Astrocyte (in vitro differentiated cells and primary cell): ENCODE measurements around the gene CUL5. TPM values are rescaled to one million over a fixed set of nuclear protein-coding genes. Genes with fewer than 3 reads are reported as not detected.

Experiments used
- DNase-seq: peaks from one replicate; pipeline ENCODE4 v3.0.0-alpha.2; 2010; ENCODE audit warnings: low read depth
- FAIRE-seq: peaks from 2 replicates; lab custom pipeline; 2011; peaks lifted over from hg19 to GRCh38; lab: Jason Lieb, UNC
- H2AFZ ChIP-seq: 2 replicates; pipeline ENCODE4 v1.6.0; 2012; ENCODE audit warnings: low read depth, low read length, inconsistent platforms
- H3K27ac ChIP-seq: 2 replicates; pipeline ENCODE4 v1.5.1; 2011; ENCODE audit warnings: low read depth, low read length, inconsistent platforms
- H3K27me3 ChIP-seq: 2 replicates; pipeline ENCODE4 v1.6.0; 2011; ENCODE audit warnings: low read length, inconsistent platforms; ENCODE audit not compliant: insufficient read depth
- H3K36me3 ChIP-seq: 2 replicates; pipeline ENCODE4 v1.5.1; 2011; ENCODE audit warnings: low read length, inconsistent platforms; ENCODE audit not compliant: insufficient read depth
- H3K4me1 ChIP-seq: 2 replicates; pipeline ENCODE4 v1.5.1; 2011; ENCODE audit warnings: low read length, inconsistent platforms; ENCODE audit not compliant: insufficient read depth
- H3K4me2 ChIP-seq: 2 replicates; pipeline ENCODE4 v1.6.0; 2012; ENCODE audit warnings: low read length, inconsistent platforms
- H3K4me3 ChIP-seq: 2 replicates; pipeline ENCODE4 v1.5.1; 2011; ENCODE audit warnings: low read depth, mild to moderate bottlenecking, low read length, inconsistent platforms; ENCODE audit not compliant: insufficient read depth
- H3K79me2 ChIP-seq: 2 replicates; pipeline ENCODE4 v1.6.0; 2012; ENCODE audit warnings: mild to moderate bottlenecking, low read length, inconsistent platforms; ENCODE audit not compliant: insufficient read depth
- H3K9ac ChIP-seq: 2 replicates; pipeline ENCODE4 v1.6.0; 2012; ENCODE audit warnings: mild to moderate bottlenecking, low read length, inconsistent platforms
- H3K9me3 ChIP-seq: 2 replicates; pipeline ENCODE4 v1.5.1; 2012; ENCODE audit warnings: low read depth, mild to moderate bottlenecking, low read length, inconsistent platforms; ENCODE audit not compliant: insufficient read depth
- H4K20me1 ChIP-seq: 2 replicates; pipeline ENCODE4 v1.6.0; 2012; ENCODE audit warnings: low read length, inconsistent platforms; ENCODE audit not compliant: insufficient read depth
- H3K27ac Mint-ChIP-seq: one replicate; pipeline ENCODE4 v1.8.0; 2021; ENCODE audit warnings: mild to moderate bottlenecking, mixed read lengths; ENCODE audit not compliant: unreplicated experiment
- H3K27me3 Mint-ChIP-seq: one replicate; pipeline ENCODE4 v1.8.0; 2021; ENCODE audit warnings: low read depth, mixed read lengths; ENCODE audit not compliant: unreplicated experiment
- H3K36me3 Mint-ChIP-seq: one replicate; pipeline ENCODE4 v1.8.0; 2021; ENCODE audit warnings: low read depth, mixed read lengths; ENCODE audit not compliant: unreplicated experiment
- H3K4me1 Mint-ChIP-seq: one replicate; pipeline ENCODE4 v1.8.0; 2021; ENCODE audit warnings: low read depth, mixed read lengths; ENCODE audit not compliant: unreplicated experiment
- H3K4me3 Mint-ChIP-seq: one replicate; pipeline ENCODE4 v1.8.0; 2021; ENCODE audit warnings: mild to moderate bottlenecking, moderate library complexity, mixed read lengths; ENCODE audit not compliant: unreplicated experiment
- H3K9me3 Mint-ChIP-seq: one replicate; pipeline ENCODE4 v1.8.0; 2021; ENCODE audit warnings: mild to moderate bottlenecking, mixed read lengths; ENCODE audit not compliant: unreplicated experiment
- EZH2 ChIP-seq: IDR thresholded peaks from 2 replicates; pipeline ENCODE4 v1.6.1; 2012; ENCODE audit warnings: mild to moderate bottlenecking, low read length, inconsistent platforms; ENCODE audit not compliant: insufficient read depth
- total RNA-seq: library from RNA; stranded (reverse); gene quantifications from 2 replicates; pipeline ENCODE4 v1.2.1, GENCODE V29; 2021
- TF ChIP-seq, protein P1 (sequence below): IDR thresholded peaks from 2 replicates; pipeline ENCODE4 v1.5.1; 2011; ENCODE audit warnings: low read depth, mild to moderate bottlenecking, inconsistent platforms, low read length, moderate library complexity; ENCODE audit not compliant: insufficient read depth

CUL5 gene
- total RNA-seq, 1 donor from 2014 or later, result 40.9 TPM

DNA sequence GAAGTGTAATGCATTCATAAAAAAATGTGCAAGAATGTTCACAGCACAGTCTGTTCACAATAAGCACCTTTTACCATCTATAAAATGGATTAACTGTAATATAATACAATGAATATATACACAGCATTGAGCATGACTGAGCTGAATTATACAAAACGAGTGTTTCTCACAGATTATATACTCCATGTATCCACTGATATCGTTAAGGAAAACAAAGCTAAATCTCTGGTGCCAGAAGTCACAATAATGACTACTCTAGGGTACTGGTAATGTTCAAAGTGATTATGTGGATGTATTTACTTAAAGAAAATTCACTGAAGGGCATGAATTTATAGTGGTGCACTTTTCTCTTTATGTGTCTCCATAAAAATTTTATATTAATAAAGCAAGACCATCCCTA, 145.9 kb downstream of the CUL5 start:
- no peak for FAIRE-seq
- no peaks in the 10 kb centered on the region for H3K9me3 ChIP-seq

More for the DNA sequence above, 145.9 kb downstream of the CUL5 start:
- Mint-ChIP-seq H3K27ac (no peak overlapping the region), H3K4me3 (no peak overlapping the region), H3K9me3 (no peaks in the 10 kb centered on the region), H3K36me3 (peaks cover 4% of the 10 kb centered on the region), H3K27me3 (no peaks in the 10 kb centered on the region), H3K4me1 (no peaks in the 10 kb centered on the region)
- Histone ChIP-seq H3K27me3 (no peaks in the 10 kb centered on the region), H3K4me2 (no peak overlapping the region), H3K36me3 (peaks cover 20% of the 10 kb centered on the region), H3K4me1 (no peaks in the 10 kb centered on the region), H3K9ac (no peak overlapping the region), H2AFZ (no peak overlapping the region), H4K20me1 (no peaks in the 10 kb centered on the region), H3K79me2 (no peaks in the 10 kb centered on the region), H3K4me3 (no peak overlapping the region), H3K27ac (no peak overlapping the region)
- TF ChIP-seq EZH2, result no peak
- TF ChIP-seq, protein P1, sequence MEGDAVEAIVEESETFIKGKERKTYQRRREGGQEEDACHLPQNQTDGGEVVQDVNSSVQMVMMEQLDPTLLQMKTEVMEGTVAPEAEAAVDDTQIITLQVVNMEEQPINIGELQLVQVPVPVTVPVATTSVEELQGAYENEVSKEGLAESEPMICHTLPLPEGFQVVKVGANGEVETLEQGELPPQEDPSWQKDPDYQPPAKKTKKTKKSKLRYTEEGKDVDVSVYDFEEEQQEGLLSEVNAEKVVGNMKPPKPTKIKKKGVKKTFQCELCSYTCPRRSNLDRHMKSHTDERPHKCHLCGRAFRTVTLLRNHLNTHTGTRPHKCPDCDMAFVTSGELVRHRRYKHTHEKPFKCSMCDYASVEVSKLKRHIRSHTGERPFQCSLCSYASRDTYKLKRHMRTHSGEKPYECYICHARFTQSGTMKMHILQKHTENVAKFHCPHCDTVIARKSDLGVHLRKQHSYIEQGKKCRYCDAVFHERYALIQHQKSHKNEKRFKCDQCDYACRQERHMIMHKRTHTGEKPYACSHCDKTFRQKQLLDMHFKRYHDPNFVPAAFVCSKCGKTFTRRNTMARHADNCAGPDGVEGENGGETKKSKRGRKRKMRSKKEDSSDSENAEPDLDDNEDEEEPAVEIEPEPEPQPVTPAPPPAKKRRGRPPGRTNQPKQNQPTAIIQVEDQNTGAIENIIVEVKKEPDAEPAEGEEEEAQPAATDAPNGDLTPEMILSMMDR, result no peak
- no peak for DNase-seq

Other genes starting within 250 kb of the CUL5 start
- gene SLC35F2, start 150.1 kb upstream of the CUL5 start, total RNA-seq, result 43.0 and 52.5 TPM in 2 replicates
- gene RAB39A, start 80.5 kb upstream of the CUL5 start, total RNA-seq, result 0.67 and 1.5 TPM in 2 replicates
- gene ACAT1, start 112.7 kb downstream of the CUL5 start, total RNA-seq, result 36.4 and 48.1 TPM in 2 replicates
- 10.3 and 10.4 TPM in 2 replicates for gene NPAT, start 213.7 kb downstream of the CUL5 start, total RNA-seq
- gene ATM, start 214.2 kb downstream of the CUL5 start, total RNA-seq, result 51.2 and 59.0 TPM in 2 replicates